Femur (tissue), 1 donor: ENCODE measurements around the gene VSX2.
A peak's percentile ranks its signal among the peaks of the same experiment; 100 is the strongest.

Experiments used
- DNase-seq: peaks from one replicate; pipeline ENCODE4 v3.0.0-alpha.2; 2017

VSX2 gene

GRCh38 chr14:74223016-74223415 is 16.2 kb upstream of the VSX2 start:
- DNase-seq = no peak

DNA sequence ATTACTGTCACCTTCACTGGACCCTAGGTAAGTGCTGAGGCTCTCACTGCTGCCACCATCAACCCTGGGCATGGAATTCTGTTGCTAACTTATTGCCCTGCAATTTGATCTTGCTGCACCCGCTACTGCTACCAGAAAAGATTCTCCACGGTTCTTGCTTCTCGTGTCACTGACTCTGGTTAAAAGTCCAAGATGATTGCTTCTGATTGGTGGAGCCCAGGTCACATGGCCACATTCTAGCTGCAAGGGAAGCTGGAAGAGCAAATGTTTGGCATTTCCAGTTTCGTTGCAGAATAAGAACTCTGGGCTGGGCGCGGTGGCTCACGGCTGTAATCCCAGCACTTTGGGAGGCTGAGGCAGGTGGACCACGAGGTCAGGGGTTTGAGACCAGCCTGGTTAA is 7.5 kb upstream of the VSX2 start:
- no peak for DNase-seq

DNA sequence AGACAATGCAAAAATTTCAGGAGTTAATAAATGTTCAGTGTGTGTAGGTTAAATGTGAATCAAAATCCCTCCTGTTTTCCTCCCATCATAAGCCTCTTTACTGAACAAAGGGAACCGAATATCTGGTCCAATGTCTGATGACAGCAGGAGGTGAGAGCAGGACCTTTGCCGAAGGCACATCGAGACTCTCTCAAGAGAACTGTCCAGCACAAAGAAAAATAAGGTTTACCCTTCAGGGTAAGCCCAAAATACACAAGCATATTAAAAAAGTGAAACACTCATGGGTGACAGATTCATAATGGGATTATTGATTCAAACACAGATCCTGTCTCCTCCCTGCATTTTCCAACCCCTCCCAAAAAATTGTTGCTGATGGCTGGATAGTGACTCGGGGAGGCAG is 4.2 kb upstream of the VSX2 start:
- DNase-seq = no peak

- DNase-seq = no peak
Measured at GRCh38 chr14:74237441-74237840, 1.8 kb upstream of the VSX2 start.

GRCh38 chr14:74239848-74240793 is 872 bp downstream of the VSX2 start:
- no peak for DNase-seq

DNA sequence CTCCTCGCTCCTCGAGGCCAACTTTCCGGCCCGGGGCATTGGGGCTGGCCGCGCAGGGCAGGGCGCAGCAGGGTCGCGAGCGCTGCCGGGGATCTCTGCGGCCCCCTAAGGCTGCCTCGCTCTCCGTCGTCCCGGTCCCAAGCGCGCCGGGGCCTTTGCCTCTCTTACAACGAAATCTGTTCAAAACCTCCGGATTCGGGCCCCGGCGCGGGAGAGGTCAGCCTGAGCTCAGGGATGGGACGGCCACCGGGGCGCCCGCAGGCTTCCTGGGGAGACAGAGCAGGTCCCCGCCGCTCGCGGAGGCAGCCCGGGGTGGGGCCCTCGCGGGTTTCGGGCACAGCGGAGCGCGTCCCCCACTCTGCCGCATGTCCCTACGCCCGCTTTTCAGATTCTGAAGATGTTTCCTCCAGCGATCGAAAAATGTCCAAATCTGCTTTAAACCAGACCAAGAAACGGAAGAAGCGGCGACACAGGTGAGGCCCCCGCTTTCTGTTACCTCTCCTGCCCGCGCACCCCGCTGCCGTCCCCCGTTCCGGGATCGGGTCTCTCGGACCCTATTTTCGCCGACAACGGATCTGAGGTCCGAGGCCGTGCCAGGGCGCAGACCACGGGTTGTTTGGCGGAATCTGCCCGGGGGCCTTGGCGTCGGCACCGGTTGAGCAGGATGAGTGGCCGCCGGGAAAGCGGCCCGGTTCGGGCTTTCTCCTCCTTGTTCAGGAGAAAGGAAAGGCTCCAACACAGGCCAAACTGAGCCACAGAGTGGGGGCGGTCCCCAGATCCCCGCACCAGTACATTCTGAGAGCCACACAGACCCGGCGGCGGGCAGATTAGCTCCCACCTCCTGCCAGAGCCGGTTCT is 1.8 kb downstream of the VSX2 start:
- DNase-seq = no peak

GRCh38 chr14:74241652-74242017 is 2.4 kb downstream of the VSX2 start:
- no peak for DNase-seq

- DNase-seq = no peak
Measured at GRCh38 chr14:74242021-74242779, 3.0 kb downstream of the VSX2 start.

- no peak for DNase-seq
Measured at GRCh38 chr14:74242780-74243042, 3.5 kb downstream of the VSX2 start.

GRCh38 chr14:74243051-74243450 is 3.8 kb downstream of the VSX2 start:
- no peak for DNase-seq

DNA sequence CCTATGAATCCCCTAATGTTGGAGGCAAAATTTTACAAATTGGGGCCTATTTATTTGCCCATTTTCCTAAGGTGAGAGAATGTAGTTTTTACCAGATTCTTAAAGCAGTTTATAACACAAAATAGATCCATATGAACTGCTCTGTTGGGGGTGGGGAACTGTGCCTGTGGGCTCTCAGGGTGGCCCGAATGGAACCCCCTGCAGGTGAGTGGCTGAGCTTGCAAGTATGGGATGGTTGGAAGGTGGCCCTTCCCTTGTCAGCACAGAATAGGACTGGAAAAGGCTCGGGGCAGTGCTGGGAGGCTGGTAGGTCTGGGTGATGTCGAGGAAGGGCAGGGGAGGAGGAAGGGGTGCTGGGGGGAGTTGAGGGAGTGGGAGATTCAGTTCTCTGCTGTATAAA is 4.9 kb downstream of the VSX2 start:
- DNase-seq = no peak

DNA sequence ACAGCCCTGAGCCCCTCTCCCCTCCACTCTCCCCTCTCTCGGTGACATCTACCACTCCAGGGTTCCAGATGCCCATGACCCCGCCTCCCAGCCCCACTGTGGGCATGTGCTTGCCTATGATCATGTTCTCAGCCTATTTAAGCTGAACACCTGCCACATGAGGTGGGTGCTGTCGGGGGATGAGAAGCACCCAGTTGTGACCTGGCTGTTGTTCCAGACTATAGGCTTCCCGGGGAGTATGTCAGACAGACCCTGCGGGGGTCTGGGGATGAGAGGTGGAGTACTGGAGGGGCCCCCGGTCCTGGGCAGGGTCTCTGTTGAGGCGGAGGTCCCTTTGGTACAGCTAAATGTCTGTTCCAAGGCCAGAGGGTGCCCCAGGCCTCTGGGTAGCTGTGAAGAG is 6.0 kb downstream of the VSX2 start:
- DNase-seq = no peak

- no peak for DNase-seq
Measured at GRCh38 chr14:74246542-74246941, 7.3 kb downstream of the VSX2 start.

- no peak for DNase-seq
Measured at GRCh38 chr14:74248017-74248416, 8.8 kb downstream of the VSX2 start.

DNA sequence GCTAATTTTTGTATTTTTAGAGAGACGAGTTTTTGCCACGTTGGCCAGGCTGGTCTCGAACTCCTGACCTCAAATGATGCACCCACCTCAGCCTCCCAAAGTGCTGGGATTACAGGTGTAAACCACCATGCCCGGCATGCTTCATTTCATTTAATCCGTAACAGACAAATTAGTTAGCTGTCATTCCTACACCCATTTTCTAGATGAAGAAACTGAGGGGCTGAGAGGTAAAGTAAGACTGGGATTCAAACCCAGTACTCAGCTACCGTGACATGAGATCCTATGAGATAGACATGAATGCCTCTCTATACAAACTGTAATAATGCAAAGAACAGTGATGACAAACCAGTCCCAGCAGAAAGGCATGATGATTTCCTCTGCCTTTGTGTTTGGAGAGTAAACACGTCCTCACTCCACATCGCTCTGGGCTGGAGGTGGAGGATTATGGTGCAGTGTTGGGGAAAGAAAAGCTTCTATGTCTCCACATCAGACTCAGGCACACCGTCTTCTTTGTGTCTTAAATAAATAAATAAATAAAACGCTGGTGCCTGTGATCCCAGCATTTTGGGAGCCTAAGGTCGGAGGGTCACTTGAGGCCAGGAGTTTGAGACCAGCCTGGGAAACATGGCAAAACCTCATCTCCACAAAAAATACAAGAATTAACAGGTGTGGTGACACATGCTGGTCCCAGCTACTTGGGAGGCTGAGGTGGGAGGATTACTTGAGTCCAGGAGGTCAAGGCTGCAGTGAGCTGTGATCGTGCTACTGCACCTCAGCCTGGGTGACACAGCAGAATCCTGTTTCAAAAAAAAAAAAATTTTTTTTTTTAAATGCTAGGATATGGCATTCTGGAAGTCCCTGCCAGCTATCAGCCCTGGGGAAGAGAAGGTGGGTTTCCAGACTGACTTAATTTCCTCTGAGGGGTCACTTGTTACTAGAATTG is 10.5 kb downstream of the VSX2 start:
- DNase-seq = no peak

DNA sequence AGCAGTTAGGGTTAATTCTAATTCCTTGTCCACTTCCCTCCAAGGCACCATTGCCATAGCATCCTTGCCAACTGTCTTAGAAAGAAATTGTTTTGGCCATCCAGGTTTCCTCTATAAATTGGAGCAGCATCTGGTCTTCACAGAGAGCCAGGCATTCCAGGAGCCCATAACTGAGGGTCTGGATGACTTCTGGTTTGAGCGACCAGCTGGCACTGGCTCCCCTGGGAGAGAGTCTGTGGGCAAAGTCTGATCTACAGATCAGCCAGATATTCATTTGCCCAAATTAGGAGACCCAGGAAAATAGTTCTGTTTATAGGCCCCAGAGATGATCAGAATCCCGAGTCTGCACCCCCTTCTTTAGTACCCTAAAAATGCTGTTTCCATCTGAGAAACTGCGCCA is 16.0 kb downstream of the VSX2 start:
- DNase-seq = no peak

DNA sequence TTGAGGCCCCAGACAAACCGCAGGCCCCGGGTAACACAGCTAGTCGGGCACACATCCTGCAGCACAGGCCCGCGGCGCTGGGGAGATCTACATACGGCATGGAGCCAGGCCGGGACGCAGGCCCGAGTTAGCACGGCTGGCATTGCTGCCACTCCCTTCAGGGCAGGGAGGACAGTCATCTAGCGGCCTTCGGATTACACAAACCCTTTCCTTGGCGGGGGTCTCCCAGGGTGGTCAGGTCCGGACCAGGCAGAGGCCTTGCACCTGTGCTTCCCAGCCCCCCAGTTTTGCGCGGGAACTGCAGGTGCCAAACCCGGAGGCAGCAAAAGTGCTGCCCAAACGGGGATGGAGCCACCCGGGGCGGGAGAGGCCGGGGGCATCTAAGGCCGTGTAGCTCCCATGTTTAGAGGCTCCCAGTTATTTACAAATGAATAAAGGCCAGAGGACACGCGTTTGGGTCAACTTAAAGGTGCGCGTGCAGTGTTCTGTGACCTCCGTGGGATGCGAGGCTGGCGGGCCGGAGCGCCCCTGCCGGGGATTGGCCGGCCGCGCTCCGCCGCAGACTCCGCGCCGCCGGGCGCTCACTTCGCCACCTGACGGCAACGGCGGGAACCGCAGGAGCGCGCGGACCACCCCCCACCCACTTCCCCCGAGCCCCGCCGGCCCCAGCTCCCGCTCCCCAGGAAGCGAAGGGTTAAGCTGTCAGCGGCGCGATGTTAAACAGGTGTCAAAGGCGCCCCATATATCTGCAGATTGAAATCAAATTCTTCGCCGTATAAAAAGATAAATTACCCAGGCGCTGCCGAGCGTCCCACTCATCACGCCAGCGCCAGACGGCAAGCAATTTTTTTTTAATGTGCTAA is 18.1 kb downstream of the VSX2 start:
- DNase-seq = peak; percentile 66

DNA sequence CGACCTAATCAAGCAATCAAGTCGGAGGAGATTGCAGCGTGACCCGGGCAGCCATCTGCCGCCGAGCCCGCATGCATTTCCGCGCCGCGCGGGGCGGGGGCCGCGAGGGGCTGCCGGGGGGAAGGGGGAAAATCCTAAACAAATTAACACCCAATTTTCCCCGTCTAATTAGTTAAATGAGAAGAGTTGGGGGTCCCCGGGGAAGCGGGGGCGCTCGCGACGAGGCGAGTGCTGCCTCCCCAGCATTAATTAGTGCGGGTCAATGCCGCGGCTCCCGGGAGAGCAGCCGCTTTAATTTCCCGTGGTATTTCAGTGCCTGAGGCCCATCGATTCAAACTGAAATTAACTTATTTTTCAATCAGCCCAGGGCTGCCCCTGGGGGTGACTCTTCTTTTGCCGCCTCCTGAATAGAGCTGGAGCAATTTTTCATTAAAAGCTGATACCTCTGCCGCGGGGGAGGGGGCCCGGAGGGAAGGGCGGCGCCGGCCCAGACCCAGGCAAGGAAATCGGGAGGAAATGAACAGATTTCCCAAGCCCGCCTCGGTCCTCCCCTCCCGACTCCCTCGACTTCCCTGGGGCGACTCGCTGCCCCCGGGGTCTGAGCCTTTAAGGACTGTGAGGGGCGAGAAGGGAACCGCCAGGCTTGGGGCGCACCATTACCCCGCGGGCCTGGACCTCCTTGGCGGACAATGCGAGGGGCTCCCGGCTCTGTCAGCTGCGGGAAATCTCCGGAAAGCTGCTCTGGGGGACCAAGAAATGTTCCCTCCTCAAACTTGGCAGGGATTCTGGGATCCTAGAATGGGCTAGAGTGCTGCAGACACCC is 18.9 kb downstream of the VSX2 start:
- DNase-seq = no peak

GRCh38 chr14:74258764-74259035 is 19.5 kb downstream of the VSX2 start:
- DNase-seq = no peak

GRCh38 chr14:74259513-74259912 is 20.3 kb downstream of the VSX2 start:
- DNase-seq = no peak
